Measurements from ENCODE around the gene SUCNR1.

- TF ChIP-seq POLR2AphosphoS5 (IDR thresholded peaks at IDR 0.05) = no peak
- TF ChIP-seq, protein P1, sequence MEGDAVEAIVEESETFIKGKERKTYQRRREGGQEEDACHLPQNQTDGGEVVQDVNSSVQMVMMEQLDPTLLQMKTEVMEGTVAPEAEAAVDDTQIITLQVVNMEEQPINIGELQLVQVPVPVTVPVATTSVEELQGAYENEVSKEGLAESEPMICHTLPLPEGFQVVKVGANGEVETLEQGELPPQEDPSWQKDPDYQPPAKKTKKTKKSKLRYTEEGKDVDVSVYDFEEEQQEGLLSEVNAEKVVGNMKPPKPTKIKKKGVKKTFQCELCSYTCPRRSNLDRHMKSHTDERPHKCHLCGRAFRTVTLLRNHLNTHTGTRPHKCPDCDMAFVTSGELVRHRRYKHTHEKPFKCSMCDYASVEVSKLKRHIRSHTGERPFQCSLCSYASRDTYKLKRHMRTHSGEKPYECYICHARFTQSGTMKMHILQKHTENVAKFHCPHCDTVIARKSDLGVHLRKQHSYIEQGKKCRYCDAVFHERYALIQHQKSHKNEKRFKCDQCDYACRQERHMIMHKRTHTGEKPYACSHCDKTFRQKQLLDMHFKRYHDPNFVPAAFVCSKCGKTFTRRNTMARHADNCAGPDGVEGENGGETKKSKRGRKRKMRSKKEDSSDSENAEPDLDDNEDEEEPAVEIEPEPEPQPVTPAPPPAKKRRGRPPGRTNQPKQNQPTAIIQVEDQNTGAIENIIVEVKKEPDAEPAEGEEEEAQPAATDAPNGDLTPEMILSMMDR (IDR thresholded peaks at IDR 0.05) = no peak
These were observed 5.6 kb downstream of the SUCNR1 start for GRCh38 chr3:151879037-151879436.
